HG03095 (cell line): ENCODE results near the gene CFTR.
A peak's percentile ranks its signal among the peaks of the same experiment; 100 is the strongest.

Experiments
- ATAC-seq: cut with Tn5 transposase; IDR thresholded peaks from one replicate; pipeline ENCODE4 v1.9.1; 2021; ENCODE audit warnings: moderate library complexity; ENCODE audit not compliant: unreplicated experiment

CFTR gene

DNA sequence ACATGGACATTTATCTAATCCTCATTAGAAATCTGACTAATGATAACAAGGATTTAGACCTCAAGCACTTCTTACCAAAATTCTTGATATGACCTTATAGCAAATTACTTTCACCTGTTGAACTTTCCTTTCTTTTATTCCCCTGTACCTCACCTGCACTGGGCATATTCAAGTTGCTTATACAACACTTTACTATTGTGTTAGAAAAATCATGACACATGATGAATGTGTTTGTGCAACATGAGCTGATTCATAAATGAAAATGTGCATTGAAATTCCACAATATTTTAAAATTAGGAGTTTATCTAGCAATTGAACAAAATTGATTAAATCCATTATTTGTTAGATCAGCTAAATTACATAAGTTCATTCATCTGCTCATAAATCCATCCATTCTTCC lies 160.6 kb downstream of the CFTR start:
- ATAC-seq: no peak

DNA sequence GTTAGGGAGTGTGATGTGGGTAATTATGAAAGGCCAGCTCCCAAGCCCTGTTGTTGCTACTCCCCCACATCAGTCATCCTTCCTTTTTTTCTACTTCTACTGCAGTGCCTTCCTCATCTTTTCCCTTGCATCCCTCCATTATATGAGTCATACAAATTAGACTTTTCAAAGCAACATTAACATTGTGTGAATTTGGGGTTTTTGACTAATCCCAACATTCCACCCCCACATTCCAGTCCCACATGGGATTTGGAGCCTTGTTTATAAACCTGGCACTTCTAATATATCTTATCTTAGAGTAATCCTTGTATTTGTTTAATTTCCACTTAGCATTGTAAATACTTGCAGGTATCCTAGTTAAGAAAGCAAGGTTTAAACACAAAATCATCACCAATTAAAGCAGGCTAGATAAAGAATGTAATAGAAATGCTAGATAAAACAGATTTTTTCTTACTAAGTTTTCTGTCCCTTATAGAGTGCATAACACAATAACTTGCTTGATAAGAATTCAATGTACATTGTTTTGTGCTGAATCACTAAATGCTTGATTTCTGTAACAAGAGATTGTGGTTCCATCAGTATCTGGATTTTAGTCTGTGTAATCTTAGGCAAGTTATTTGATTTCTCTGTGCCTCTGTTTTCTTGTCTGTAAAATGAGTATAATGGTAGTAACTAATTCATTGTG lies 165.8 kb downstream of the CFTR start:
- ATAC-seq: no peak

DNA sequence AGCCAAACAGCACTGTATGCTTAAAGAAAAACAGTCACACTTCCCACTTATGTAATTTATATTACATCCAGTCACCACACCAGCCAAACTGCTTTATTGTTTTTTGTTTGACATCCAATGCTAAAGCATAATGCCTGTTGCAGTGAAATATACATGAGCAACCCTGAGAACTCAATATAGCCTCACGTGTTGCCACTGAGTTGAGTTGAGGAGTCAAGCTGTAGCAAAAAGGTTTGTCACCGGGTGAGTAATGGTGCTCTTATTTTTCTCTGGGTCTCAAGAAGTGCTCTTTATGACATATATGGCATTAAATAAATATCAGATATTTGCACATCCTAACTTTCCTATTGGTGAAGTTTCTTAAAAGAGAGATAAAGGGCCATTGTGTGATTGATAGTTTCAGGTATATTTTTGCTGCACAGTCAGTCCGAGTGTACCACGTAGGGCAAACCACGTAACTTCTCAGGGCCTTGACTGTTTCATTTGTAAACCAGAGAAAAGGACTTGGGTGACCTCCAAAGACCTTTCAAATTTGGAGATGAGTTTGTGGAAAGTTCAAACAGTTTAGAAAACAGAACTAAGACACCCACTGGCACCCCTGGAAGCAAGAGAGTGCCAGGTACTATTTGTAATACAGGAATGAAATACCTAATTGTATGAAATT lies 168.5 kb downstream of the CFTR start:
- ATAC-seq: no peak

DNA sequence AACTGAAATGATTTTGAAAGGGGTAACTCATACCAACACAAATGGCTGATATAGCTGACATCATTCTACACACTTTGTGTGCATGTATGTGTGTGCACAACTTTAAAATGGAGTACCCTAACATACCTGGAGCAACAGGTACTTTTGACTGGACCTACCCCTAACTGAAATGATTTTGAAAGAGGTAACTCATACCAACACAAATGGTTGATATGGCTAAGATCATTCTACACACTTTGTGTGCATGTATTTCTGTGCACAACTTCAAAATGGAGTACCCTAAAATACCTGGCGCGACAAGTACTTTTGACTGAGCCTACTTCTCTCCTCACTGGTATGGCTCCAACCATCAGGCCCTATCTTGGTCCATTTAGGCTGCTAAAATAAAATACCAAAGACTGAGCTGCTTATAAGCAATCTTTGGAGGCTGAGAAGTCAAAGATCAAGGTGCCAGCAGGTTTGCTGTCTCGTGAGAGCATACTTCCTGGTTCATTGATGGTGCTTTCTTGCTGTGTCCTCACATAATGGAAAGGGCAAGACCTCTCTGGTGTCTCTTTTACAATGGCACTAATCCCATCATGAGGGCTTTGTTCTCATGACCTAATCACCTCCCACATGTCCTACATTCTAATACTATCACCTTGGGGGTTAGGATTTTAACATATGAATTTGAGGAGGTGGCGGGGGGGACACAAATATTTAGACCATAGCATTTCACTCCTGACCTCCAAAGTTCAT lies 173.3 kb downstream of the CFTR start:
- ATAC-seq: no peak

- no peak for ATAC-seq
Observed at GRCh38 chr7:117654780-117655179, 175.0 kb downstream of the CFTR start.

DNA sequence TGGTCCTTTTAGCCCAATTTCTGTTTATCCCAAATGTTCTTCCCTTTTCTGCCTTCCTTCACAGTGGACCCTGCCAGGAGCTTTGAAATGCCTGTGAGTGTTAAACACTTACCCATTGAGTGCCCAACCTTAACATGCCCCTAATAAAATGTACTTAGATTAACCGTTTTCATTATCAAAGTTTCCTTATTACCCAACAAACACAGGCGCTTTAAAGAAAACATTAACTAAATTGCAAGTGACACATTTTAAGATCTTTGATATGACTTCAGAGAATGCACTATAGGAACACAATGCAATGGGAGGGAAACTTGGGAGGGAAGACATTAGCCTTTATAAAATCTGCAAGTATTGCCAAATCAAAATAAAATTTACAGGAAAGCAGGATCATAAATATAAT lies 177.0 kb downstream of the CFTR start:
- ATAC-seq: no peak

GRCh38 chr7:117659531-117660011 lies 179.7 kb downstream of the CFTR start:
- no peak for ATAC-seq

DNA sequence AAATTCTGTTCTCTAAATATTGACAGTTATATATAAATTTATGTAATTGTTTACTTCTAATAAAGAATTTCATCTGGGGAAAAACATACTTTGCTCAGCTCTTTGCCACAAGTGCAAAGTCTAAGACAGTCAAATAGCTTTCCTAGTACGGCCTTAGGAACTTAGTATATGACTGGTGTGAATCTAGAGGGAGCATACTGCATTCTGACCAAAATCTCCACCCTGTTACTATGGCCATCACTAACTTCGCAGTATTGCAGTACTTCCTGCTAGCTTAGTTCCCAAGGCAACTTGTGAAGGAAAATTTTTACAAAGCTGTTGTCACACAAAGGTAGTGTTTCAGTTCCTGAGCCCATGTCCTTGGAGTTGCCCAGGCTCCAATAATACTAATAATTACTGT lies 181.5 kb downstream of the CFTR start:
- ATAC-seq: no peak

DNA sequence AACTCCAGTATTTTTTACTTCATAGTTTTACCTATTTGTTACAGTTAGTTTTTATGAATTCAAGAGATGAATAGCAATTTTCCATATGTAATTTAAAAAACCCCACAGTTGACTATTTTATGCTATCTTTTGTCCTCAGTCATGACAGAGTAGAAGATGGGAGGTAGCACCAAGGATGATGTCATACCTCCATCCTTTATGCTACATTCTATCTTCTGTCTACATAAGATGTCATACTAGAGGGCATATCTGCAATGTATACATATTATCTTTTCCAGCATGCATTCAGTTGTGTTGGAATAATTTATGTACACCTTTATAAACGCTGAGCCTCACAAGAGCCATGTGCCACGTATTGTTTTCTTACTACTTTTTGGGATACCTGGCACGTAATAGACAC lies 184.2 kb downstream of the CFTR start:
- ATAC-seq: no peak

DNA sequence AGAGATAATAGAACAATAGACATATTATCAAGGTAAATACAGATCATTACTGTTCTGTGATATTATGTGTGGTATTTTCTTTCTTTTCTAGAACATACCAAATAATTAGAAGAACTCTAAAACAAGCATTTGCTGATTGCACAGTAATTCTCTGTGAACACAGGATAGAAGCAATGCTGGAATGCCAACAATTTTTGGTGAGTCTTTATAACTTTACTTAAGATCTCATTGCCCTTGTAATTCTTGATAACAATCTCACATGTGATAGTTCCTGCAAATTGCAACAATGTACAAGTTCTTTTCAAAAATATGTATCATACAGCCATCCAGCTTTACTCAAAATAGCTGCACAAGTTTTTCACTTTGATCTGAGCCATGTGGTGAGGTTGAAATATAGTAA lies 185.5 kb downstream of the CFTR start:
- ATAC-seq: no peak

GRCh38 chr7:117666031-117666430 lies 186.2 kb downstream of the CFTR start:
- no peak for ATAC-seq

- no peak for ATAC-seq
Observed at GRCh38 chr7:117666689-117667088, 186.9 kb downstream of the CFTR start.

- ATAC-seq: no peak
Observed at GRCh38 chr7:117667456-117667855, 187.6 kb downstream of the CFTR start.

DNA sequence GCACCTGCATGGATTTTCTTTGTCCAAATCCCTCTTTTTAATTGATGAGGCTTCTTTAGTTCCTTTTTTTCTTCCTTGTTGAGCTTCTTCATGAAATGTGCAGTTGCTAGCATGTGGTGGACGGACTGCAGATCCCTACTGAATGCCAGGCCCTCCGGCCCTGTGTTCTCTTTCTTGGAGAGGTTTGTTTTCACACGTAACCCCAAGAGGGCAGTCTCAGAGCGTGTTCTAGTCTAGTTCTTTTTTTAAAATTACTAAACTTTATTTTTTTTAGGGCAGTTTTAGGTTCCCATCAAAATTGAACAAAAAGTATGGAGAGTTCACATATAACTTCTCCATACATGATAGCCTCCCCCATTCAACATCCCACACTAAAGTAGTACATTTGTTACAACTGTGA lies 190.0 kb downstream of the CFTR start:
- no peak for ATAC-seq

- ATAC-seq: no peak
Observed at GRCh38 chr7:117672453-117672852, 192.6 kb downstream of the CFTR start.

DNA sequence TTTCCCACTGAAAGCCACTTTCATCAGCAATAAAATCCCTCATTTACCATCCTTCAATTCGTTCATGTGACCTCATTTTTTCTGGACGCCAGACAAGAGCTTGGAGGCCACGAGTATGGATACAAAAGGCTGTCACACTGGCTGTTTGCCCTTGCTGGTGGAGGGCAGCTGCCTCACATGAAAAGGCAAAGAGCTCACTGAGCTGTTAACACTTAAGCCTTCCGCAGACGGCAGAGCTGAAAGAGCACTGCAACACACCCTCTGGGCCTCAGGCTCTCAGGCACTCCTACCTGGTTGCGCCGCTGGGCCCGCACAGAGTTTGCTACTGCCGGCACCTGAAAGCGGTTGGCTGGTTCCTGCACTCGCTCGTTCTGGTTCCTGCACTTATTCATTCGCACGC lies 193.5 kb downstream of the CFTR start:
- no peak for ATAC-seq

DNA sequence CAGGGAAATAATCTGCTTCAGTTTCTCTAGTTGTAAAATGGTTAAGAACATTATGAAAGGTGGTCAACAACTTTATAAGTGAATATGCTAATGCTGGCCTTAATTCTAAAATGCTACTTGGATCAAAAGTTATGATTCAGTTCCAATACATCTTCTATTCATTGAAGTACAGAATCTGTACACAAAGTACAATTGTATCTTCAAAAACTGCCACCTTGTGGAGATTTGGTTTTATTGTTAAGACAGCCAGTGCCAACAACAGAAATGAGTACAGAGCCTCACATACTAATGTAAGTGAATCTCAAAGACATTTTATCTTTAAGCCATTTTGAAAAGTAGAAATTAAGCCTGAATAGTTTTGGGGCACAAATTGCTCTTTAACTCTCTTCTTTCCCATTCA lies 194.0 kb downstream of the CFTR start:
- peak; percentile 55 for ATAC-seq

DNA sequence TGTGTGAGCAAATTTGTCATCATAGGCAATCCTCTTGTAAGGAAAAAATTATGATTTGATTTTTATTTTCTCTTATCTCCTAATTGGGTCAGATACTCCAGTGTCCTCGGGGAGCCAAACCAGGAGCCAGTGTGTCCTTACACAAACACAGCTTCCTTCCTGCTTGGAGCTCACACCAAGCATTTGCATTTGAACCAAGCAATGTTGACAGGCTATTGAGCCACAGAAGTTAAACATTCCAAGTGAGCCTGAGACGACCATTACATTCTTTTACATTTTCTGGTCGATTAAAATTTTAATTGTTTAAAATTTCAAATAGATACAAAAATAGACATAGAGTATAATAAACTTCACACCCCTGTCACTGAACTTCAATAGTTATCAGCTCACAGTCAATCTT lies 194.8 kb downstream of the CFTR start:
- ATAC-seq: no peak

- no peak for ATAC-seq
Observed at GRCh38 chr7:117675497-117676435, 195.9 kb downstream of the CFTR start.

DNA sequence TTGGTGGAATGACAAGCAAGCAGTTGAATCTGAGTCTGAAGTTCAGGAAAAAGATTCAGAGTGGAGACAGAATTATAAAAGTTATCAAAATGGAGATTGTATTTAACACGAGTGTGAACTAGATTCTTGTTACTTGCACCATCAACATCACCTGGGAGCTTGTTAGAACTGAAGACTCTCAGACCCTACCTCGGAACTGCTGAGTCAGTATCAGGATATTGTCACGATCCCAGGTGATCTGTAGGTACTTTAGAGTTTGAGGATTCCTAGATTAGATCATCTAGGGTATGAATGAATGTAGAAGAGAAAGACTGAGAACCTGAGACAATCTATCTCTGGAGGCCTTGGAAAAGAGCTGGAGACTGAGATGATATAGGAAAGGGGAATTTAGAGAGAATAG lies 199.3 kb downstream of the CFTR start:
- no peak for ATAC-seq
